Mucosa of descending colon (tissue), 3 donors: ENCODE measurements around the gene BORCS8. TPM values are rescaled to one million over a fixed set of nuclear protein-coding genes. Genes with fewer than 3 reads are reported as not detected.

Experiments used
- ATAC-seq: fragments of 200-7000 bp; cut with Tn5 transposase; one replicate; pipeline ENCODE4 v1.9.1; 2020; ENCODE audit warnings: mild to moderate bottlenecking, moderate library complexity
- DNase-seq, 3 donors: peaks; one replicate each; pipeline ENCODE4 v3.0.0-alpha.2; 2020
- H3K36me3 ChIP-seq: fragments of 200-600 bp; one replicate; pipeline ENCODE4 v1.8.0; 2021; ENCODE audit warnings: low read depth, mild to moderate bottlenecking
- H3K4me1 ChIP-seq: fragments of 200-600 bp; one replicate; pipeline ENCODE4 v1.8.0; 2021; ENCODE audit warnings: low read depth, mild to moderate bottlenecking
- H3K4me3 ChIP-seq: fragments of 200-600 bp; one replicate; pipeline ENCODE4 v1.8.0; 2021; ENCODE audit warnings: mild to moderate bottlenecking
- H3K9me3 ChIP-seq: fragments of 200-600 bp; one replicate; pipeline ENCODE4 v1.8.0; 2021; ENCODE audit warnings: mild to moderate bottlenecking
- CTCF ChIP-seq: fragments of 200-600 bp; IDR thresholded peaks from one replicate; pipeline ENCODE4 v1.8.0; 2022; ENCODE audit warnings: antibody characterized with exemption, mild to moderate bottlenecking
- intact Hi-C, 2 donors: fragments of 100-400 bp; cut with DNase I in 1 of 2; cut with micrococcal nuclease in 1 of 2; formaldehyde crosslinking; loops; one replicate each; pipeline versions ENCODE4 v1.11.0 to v1.11.1; 2022; cut with DNase I, micrococcal nuclease
- total RNA-seq, 3 donors: library from RNA; stranded (reverse); fragmentation: NEBNext Ultra II Directional in 2 of 3; extraction: Animal tissue kit (Norgen Biotek cat#: 25700) in 2 of 3; gene quantifications; one replicate each; pipeline versions ENCODE4 v1.2.1 to v1.2.4, GENCODE V29; 2021 to 2023
- donor health status: DM: no; HTN: no; CAD: no; lungs with moderate emphysema.
- donor health status: DM: no; HTN: no; CAD: no.
- donor health status: DM: no; HTN: yes; CAD: no.

The BORCS8 gene
- total RNA-seq, 3 donors from 2014 or later = 29.1 to 41.0 (median 31.8) TPM

DNA sequence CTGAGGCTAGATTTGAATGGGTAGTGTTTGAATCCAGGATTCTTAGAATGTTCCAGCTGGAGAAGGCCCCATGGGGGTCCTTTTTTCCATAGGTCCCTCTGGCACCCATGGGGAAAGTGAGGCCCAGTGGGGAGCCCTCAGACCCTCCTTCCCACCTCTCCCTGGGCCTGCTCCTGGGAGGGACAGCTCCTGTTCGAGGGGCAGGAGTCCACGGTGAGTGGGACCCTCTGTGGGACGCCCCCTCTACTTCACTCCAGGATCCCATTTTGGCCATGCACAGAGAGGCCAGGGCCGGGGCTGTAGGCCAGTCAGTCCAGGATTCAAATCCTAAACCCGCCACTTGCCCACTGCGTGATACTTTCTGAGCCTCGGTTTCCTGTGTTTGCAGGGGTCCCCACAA is 29.5 kb downstream of the BORCS8 start:
- H3K4me3 ChIP-seq = no peak overlapping the region
- ATAC-seq (no peak), DNase-seq (no peak)
- no peaks in the 10 kb centered on the region for H3K9me3 ChIP-seq
- H3K36me3 ChIP-seq = no peaks in the 10 kb centered on the region
- TF ChIP-seq CTCF = no peak
- intact Hi-C loops = no loop called here
- H3K4me1 ChIP-seq = no peaks in the 10 kb centered on the region

DNA sequence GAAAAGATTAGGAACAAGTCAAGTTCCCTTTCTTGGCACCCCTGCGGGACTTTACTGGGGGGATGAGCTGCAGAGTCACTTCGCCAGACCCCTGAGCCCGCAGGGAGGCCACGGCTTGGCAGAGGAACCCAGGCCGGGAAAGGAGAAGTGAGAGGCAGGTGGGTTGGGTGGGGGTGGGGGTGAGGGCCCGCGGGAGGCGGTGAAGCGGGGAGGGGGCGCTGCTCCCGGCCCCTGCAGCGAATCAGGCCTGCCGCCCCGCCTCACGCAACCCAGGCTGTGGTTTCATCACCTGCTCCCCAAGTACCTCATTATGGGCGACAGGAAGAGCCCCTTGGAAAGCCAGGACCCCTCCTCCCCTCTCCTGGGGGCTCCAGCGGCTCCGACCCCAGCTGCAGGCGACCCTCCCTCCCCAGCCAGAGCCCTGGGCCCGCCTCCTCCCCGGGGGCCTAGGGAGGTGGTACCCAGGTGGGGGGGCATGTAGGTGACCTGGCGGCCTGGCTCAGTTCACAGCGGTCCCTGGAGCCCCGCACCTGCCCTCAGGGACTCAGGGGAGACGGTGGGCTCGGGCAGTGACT is 31.4 kb downstream of the BORCS8 start:
- DNase-seq = no peak
- peak; percentile 44 for ATAC-seq
- intact Hi-C loops = no loop called here
- Histone ChIP-seq H3K36me3 (no peaks in the 10 kb centered on the region), H3K9me3 (no peaks in the 10 kb centered on the region), H3K4me1 (no peaks in the 10 kb centered on the region), H3K4me3 (no peak overlapping the region)
- TF ChIP-seq CTCF = no peak

DNA sequence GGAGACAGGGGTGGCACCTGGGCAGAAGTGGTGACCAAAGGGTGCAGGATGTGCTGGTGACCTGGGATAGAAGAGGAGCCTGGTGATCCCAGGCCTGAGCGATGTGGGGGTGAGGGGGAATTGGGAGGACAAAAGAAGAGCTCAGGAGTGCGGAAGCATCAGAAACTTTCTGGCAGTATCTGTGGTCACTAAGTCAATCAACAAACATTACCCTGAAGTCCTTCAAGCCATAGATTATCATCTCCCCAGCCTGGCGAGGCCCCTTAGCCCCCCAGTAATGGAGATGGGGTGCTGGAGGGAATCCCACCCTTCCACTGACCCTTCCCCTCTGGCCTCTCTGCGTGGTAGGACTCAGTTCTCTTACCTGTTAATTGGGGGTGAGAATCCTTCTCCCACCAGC is 32.4 kb downstream of the BORCS8 start:
- no peak overlapping the region for H3K4me3 ChIP-seq
- H3K9me3 ChIP-seq = no peaks in the 10 kb centered on the region
- H3K36me3 ChIP-seq = no peaks in the 10 kb centered on the region
- no peak for DNase-seq
- no peaks in the 10 kb centered on the region for H3K4me1 ChIP-seq
- no peak for ATAC-seq
- intact Hi-C loops = no loop called here
- no peak for TF ChIP-seq CTCF

GRCh38 chr19:19157808-19158207 is 34.1 kb downstream of the BORCS8 start:
- H3K4me1 ChIP-seq = no peaks in the 10 kb centered on the region
- ATAC-seq = no peak
- H3K9me3 ChIP-seq = no peaks in the 10 kb centered on the region
- H3K36me3 ChIP-seq = no peaks in the 10 kb centered on the region
- no peak for TF ChIP-seq CTCF
- no peak overlapping the region for H3K4me3 ChIP-seq
- no peak for DNase-seq
- intact Hi-C loops = no loop called here

DNA sequence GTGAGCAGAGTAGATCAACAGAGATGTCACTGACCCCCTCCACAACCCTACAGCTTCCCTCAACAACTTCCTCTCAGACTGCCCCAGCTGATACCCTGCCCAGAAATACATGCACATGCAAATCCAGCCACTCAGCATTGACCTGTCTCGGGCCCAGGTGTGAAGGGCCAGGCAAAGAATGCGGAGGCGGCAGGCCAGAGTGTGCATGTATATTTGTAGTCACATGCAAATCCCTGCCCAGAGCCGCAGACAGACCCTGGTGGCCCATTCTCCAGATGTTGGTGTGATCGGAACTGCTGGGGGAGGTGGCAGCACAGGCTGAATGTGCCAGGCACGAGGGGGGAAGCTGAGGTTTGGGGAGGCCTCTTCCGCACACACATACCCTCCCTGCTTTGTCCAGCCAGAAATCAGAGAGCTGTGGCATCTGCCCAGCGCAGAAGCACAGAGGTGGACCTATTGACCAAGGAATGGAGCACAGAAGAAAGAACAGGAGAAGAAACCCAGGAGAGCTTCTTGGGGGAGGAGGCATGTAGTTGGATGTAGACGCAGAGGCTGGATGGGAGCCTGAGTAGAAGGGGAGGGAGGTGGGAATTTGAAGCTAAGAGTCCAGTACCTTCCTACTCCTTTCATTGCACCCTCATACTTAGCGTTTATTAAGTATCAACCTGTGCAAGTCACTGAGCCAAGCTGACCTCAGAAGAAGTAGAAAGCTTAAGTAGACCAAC is 36.3 kb downstream of the BORCS8 start:
- DNase-seq (no peak), ATAC-seq (peak; percentile 60)
- H3K9me3 ChIP-seq = no peaks in the 10 kb centered on the region
- no peak overlapping the region for H3K4me3 ChIP-seq
- H3K36me3 ChIP-seq = no peaks in the 10 kb centered on the region
- intact Hi-C loops = no loop called here
- H3K4me1 ChIP-seq = no peaks in the 10 kb centered on the region
- no peak for TF ChIP-seq CTCF
